ENCODE measurements around the gene EMC6.

Gene EMC6

GRCh38 chr17:3668279-3669084 is at the start of gene EMC6, which contains the start of gene TAX1BP3:
TSS of gene EMC6 (plus strand) at chr17:3668812. CDS start at chr17:3669147, 335 bp downstream.
TSS of gene TAX1BP3 (minus strand) at chr17:3668578. CDS start at chr17:3668526, 52 bp downstream.
- no peak for TF ChIP-seq CTCF (IDR thresholded peaks at IDR 0.05; ENCODE audit: low read depth, low read length, missing control alignments)
- peak; percentile 81 for DNase-seq (ENCODE audit: low read depth)
- H3K4me3 ChIP-seq (ENCODE audit: low read depth, low read length) = peak within 1 kb of the TSS; percentile 89

GRCh38 chr17:3621146-3621720 is 47.4 kb upstream of the EMC6 start:
- no peak overlapping the region for H3K4me3 ChIP-seq (ENCODE audit: low read depth, low read length)
- no peak for TF ChIP-seq CTCF (IDR thresholded peaks at IDR 0.05; ENCODE audit: low read depth, low read length, missing control alignments)
- no peak for DNase-seq (ENCODE audit: low read depth)

GRCh38 chr17:3622977-3623594 is 45.5 kb upstream of the EMC6 start:
- TF ChIP-seq CTCF (IDR thresholded peaks at IDR 0.05; ENCODE audit: low read depth, low read length, missing control alignments) = no peak
- no peak overlapping the region for H3K4me3 ChIP-seq (ENCODE audit: low read depth, low read length)
- no peak for DNase-seq (ENCODE audit: low read depth)

- H3K4me3 ChIP-seq (ENCODE audit: low read depth, low read length) = no peak overlapping the region
- DNase-seq (ENCODE audit: low read depth) = no peak
- no peak for TF ChIP-seq CTCF (IDR thresholded peaks at IDR 0.05; ENCODE audit: low read depth, low read length, missing control alignments)
Observed at GRCh38 chr17:3626831-3627768, 41.5 kb upstream of the EMC6 start.

- no peak for TF ChIP-seq CTCF (IDR thresholded peaks at IDR 0.05; ENCODE audit: low read depth, low read length, missing control alignments)
- H3K4me3 ChIP-seq (ENCODE audit: low read depth, low read length) = no peak overlapping the region
- DNase-seq (ENCODE audit: low read depth) = no peak
Observed at GRCh38 chr17:3627769-3628167, 40.8 kb upstream of the EMC6 start.

- no peak overlapping the region for H3K4me3 ChIP-seq (ENCODE audit: low read depth, low read length)
- no peak for DNase-seq (ENCODE audit: low read depth)
- no peak for TF ChIP-seq CTCF (IDR thresholded peaks at IDR 0.05; ENCODE audit: low read depth, low read length, missing control alignments)
Observed at GRCh38 chr17:3630781-3631180, 37.8 kb upstream of the EMC6 start.
